Hepatocyte (in vitro differentiated cells): ENCODE results near the gene PKM. TPM values are rescaled to one million over a fixed set of nuclear protein-coding genes. Genes with fewer than 3 reads are reported as not detected.

Source experiments
- DNase-seq: peaks from one replicate; pipeline ENCODE4 v3.0.0-alpha.2; 2016; ENCODE audit warnings: low spot score
- H2AFZ ChIP-seq: fragments of 200-600 bp; sonication (generic); 2 replicates; pipeline ENCODE4 v1.6.0; 2016; ENCODE audit warnings: antibody characterized with exemption, mild to moderate bottlenecking
- H3K27ac ChIP-seq: fragments of 200-600 bp; sonication (generic); 2 replicates; pipeline ENCODE4 v1.5.1; 2016; ENCODE audit warnings: mild to moderate bottlenecking
- H3K27me3 ChIP-seq: fragments of 200-600 bp; sonication (generic); 2 replicates; pipeline ENCODE4 v1.6.1; 2016
- H3K36me3 ChIP-seq: fragments of 200-600 bp; sonication (generic); replicated peaks from 2 replicates; pipeline ENCODE4 v1.5.1; 2016; ENCODE audit warnings: low read depth; ENCODE audit not compliant: insufficient read depth
- H3K4me1 ChIP-seq: fragments of 200-600 bp; sonication (generic); 2 replicates; pipeline ENCODE4 v1.5.1; 2016; ENCODE audit warnings: mild to moderate bottlenecking, moderate library complexity; ENCODE audit not compliant: insufficient read depth
- H3K4me2 ChIP-seq: fragments of 200-600 bp; sonication (generic); 2 replicates; pipeline ENCODE4 v1.6.0; 2016
- H3K4me3 ChIP-seq: fragments of 200-600 bp; sonication (generic); 2 replicates; pipeline ENCODE4 v1.5.1; 2016; ENCODE audit warnings: mild to moderate bottlenecking
- H3K79me2 ChIP-seq: fragments of 200-600 bp; sonication (generic); 2 replicates; pipeline ENCODE4 v1.6.0; 2017; ENCODE audit warnings: mild to moderate bottlenecking
- H3K9me2 ChIP-seq: fragments of 200-600 bp; sonication (generic); replicated peaks from 2 replicates; pipeline ENCODE4 v1.6.0; 2017; ENCODE audit warnings: mild to moderate bottlenecking; ENCODE audit not compliant: insufficient read depth
- H3K9me3 ChIP-seq: fragments of 200-600 bp; sonication (generic); 2 replicates; pipeline ENCODE4 v1.5.1; 2016; ENCODE audit warnings: low read depth, mild to moderate bottlenecking
- H4K20me1 ChIP-seq: fragments of 200-600 bp; sonication (generic); 2 replicates; pipeline ENCODE4 v1.6.0; 2016; ENCODE audit warnings: mild to moderate bottlenecking; ENCODE audit not compliant: insufficient read depth, poor library complexity, severe bottlenecking
- CTCF ChIP-seq: fragments of 200-600 bp; sonication (generic); IDR thresholded peaks from 2 replicates; pipeline ENCODE4 v1.5.1; 2016; ENCODE audit warnings: antibody characterized with exemption, mild to moderate bottlenecking; ENCODE audit not compliant: poor library complexity
- EZH2 ChIP-seq: fragments of 200-600 bp; sonication (generic); IDR thresholded peaks from 2 replicates; pipeline ENCODE4 v1.6.1; 2016; ENCODE audit warnings: antibody characterized with exemption, mild to moderate bottlenecking, borderline replicate concordance
- EZH2phosphoT487 ChIP-seq: fragments of 200-600 bp; sonication (generic); IDR thresholded peaks from one replicate; pipeline ENCODE4 v1.6.1; 2018; ENCODE audit warnings: antibody characterized with exemption, mild to moderate bottlenecking, low read depth, moderate library complexity; ENCODE audit not compliant: unreplicated experiment, severe bottlenecking
- WGBS: methylation state at CpG from one replicate; pipeline ENCODE4 v1.1.6; 2016; ENCODE audit warnings: low lambda C conversion rate; ENCODE audit errors: missing lambda C conversion rate; 5-methylcytosine and 5-hydroxymethylcytosine counted together
- polyA plus RNA-seq: library from polyadenylated mRNA; unstranded; fragments of >200 nt; fragmentation: Nextera tagmentation; extraction: Ambion mirVana; gene quantifications from 2 replicates; pipeline ENCODE4 v1.2.1, GENCODE V29; 2016
- total RNA-seq: library from RNA; depleted of rRNA; stranded (reverse); fragments of >200 nt; gene quantifications from 2 replicates; pipeline ENCODE4 v1.2.3, GENCODE V29; 2014

The PKM gene
- total and polyA plus RNA-seq, 2 experiments from 2014 or later: 314 to 376 TPM

GRCh38 chr15:72197460-72198355 is 33.3 kb downstream of the PKM start, which contains the start of gene GRAMD2A:
GRAMD2A (minus strand) TSS chr15:72197787.
- peak within 1 kb of the TSS; percentile 68 for H2AFZ ChIP-seq
- DNase-seq: peak; percentile 59
- H3K4me2 ChIP-seq: peak within 1 kb of the TSS; percentile 91

GRCh38 chr15:72197041-72197459 is 33.9 kb downstream of the PKM start:
- no peak for DNase-seq
- Histone ChIP-seq H2AFZ (peak overlapping the region; percentile 68), H3K4me1 (no peaks in the 10 kb centered on the region), H4K20me1 (no peaks in the 10 kb centered on the region), H3K4me2 (peak overlapping the region; percentile 91), H3K27me3 (peaks cover 13% of the 10 kb centered on the region), H3K9me3 (no peaks in the 10 kb centered on the region), H3K36me3 (no peaks in the 10 kb centered on the region), H3K9me2 (no peaks in the 10 kb centered on the region), H3K4me3 (peak overlapping the region; percentile 36), H3K79me2 (no peaks in the 10 kb centered on the region), H3K27ac (no peak overlapping the region)
- TF ChIP-seq EZH2 (no peak), CTCF (no peak), EZH2phosphoT487 (no peak)
- WGBS: 10% methylated on average over 35 of the region's 35 CpGs

More at GRCh38 chr15:72197460-72198355, 33.3 kb downstream of the PKM start, which contains the start of gene GRAMD2A:
- no peaks in the 10 kb centered on the region for H3K9me2 ChIP-seq
- no peaks in the 10 kb centered on the region for H3K9me3 ChIP-seq
- peak within 1 kb of the TSS; percentile 36 for H3K4me3 ChIP-seq
- H3K27me3 ChIP-seq: peaks cover 13% of the 10 kb centered on the region
- H3K36me3 ChIP-seq: no peaks in the 10 kb centered on the region
- 25% methylated on average over 33 of the region's 83 CpGs for WGBS
- H4K20me1 ChIP-seq: no peaks in the 10 kb centered on the region
- no peaks in the 10 kb centered on the region for H3K79me2 ChIP-seq
- H3K27ac ChIP-seq: no peak within 1 kb of the TSS
- no peaks in the 10 kb centered on the region for H3K4me1 ChIP-seq
- TF ChIP-seq CTCF (no peak), EZH2phosphoT487 (no peak), EZH2 (no peak)

- Histone ChIP-seq H3K9me2 (no peaks in the 10 kb centered on the region), H3K9me3 (no peaks in the 10 kb centered on the region), H3K4me1 (no peaks in the 10 kb centered on the region), H3K27me3 (peaks cover 13% of the 10 kb centered on the region), H4K20me1 (no peaks in the 10 kb centered on the region), H3K27ac (no peak overlapping the region), H3K4me3 (no peak overlapping the region), H3K79me2 (no peaks in the 10 kb centered on the region), H3K36me3 (no peaks in the 10 kb centered on the region), H3K4me2 (peak overlapping the region; percentile 91), H2AFZ (peak overlapping the region; percentile 68)
- TF ChIP-seq CTCF: no peak
- TF ChIP-seq EZH2phosphoT487: no peak
- TF ChIP-seq EZH2: no peak
- no peak for DNase-seq
- WGBS: 67% methylated on average over 13 of the region's 13 CpGs
Measured at GRCh38 chr15:72196409-72197040, 34.5 kb downstream of the PKM start.
